ENCODE data around the gene BAHCC1. TPM values are rescaled to one million over a fixed set of nuclear protein-coding genes. Genes with fewer than 3 reads are reported as not detected.
A peak's percentile ranks its signal among the peaks of the same experiment; 100 is the strongest.

BAHCC1 gene
- total and polyA plus RNA-seq, 9 of the 15 experiments (the other 6 are each of a cell fraction or from before 2014, with no cell fraction given), result 0.14 to 26.9 (median 5.0) TPM

DNA sequence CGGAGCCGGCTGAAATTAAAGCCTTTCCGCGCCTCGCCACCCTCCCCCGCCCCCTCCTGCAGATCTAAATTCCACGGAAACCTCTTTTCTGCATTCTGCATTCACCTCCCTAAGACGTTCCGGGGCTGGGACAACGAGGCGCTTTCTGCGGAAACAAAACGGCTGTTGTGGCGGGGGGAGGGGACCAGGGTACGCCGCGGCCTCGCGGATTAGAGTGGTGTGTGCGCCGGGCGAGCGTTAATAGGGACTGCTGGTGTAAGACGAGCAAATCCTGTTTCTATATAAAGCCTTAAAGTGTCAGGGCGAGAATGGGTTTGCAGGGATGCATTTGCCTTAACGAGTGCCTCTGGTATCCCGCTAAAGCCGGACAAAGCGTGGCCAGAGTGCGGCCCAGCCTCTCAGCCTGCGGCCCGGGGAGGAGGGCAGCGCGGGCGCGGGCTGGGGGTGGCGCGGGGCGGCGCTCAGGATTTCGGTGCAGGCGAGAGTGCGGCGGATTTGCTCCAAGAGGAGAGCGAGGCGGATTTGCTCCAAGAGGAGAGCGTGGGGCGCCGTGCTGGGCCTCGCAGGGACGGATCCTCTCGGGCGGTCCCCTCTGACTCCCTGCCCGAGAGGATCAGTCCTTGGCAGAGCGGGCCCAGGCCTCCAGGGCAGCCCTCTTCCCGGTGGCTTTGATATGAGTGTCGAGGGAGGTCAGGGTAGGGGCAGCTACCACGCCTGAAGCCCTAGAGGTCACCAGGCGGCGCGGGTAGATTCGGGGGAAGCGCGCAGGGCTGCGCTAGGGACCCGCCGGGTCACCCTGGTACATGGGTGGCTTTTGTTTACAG is 5.1 kb downstream of the BAHCC1 start (continued):
- TF ChIP-seq, protein P1, sequence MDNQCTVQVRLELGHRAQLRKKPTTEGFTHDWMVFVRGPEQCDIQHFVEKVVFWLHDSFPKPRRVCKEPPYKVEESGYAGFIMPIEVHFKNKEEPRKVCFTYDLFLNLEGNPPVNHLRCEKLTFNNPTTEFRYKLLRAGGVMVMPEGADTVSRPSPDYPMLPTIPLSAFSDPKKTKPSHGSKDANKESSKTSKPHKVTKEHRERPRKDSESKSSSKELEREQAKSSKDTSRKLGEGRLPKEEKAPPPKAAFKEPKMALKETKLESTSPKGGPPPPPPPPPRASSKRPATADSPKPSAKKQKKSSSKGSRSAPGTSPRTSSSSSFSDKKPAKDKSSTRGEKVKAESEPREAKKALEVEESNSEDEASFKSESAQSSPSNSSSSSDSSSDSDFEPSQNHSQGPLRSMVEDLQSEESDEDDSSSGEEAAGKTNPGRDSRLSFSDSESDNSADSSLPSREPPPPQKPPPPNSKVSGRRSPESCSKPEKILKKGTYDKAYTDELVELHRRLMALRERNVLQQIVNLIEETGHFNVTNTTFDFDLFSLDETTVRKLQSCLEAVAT (IDR thresholded peaks at IDR 0.05), result peak in 1 of 2 experiments; percentile 20; a peak in 1 of 4 replicates
- TF ChIP-seq SMAD1 (IDR thresholded peaks at IDR 0.05; ENCODE audit: low read depth, low read length, partially characterized antibody) (no peak), ZNF143 (CRISPR knock-in tag; IDR thresholded peaks at IDR 0.05) (no peak)

DNA sequence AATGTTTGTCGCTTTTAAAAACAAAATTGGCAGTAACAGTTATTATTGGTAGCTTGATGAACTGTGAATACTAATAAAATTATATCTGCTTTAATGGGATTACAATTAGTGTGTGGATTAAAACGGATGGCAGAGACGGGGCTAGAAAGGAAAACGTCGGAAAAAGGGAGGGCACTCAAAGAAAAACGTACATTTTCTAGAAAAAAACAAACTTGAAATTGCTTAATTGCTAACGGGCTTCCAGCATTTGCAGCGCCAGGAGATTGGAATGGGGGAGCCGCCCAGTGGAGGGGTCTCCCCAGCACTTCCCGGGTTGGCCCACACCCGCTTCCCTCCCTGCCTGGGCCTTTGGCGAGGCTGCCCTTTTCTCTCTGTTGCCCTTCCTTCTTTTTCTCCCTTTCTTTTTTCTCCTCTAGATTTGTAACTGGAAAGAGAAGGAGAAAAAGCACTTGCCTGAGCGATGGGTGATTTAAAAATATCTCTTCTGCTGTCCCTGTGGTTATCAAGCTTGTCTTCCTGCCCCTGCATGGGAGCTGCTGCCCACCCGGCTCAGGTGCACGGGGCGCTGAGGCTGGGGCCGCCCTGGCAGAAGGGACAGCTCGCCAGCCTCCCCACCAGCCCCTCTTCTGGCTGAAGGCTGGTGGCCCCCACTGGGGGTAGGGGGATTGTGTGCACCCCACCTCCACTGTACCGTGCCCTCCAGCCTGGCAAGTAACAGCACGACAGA is 5.9 kb downstream of the BAHCC1 start:
- H3K9me3 ChIP-seq (replicated peaks; ENCODE audit: control insufficient read depth, insufficient read depth, low read depth, low read length), result no peaks in the 10 kb centered on the region
- H3K27ac ChIP-seq (ENCODE audit: extremely low read depth, low read depth, low read length), result peak overlapping the region; percentile 94
- no peak for FAIRE-seq
- H3K79me2 ChIP-seq (ENCODE audit: control insufficient read depth, insufficient read depth, low read length), result peaks cover 53% of the 10 kb centered on the region
- peak overlapping the region; percentile 76; the same call in 1 of the 2 replicates for H2AFZ ChIP-seq (ENCODE audit: low read depth, low read length)
- H3K4me3 ChIP-seq, result peak overlapping the region; percentile 84
- in situ Hi-C loops (cut with MboI), result no loop called here
- no peaks in the 10 kb centered on the region for H3K9me1 ChIP-seq (ENCODE audit: control insufficient read depth, insufficient read depth, low read length)
- H3K4me1 ChIP-seq (replicated peaks in 1 of 2; ENCODE audit: control insufficient read depth in 2 of 2, insufficient read depth in 2 of 2, low read length in 2 of 2), result peaks cover 22 to 78% of the 10 kb centered on the region in 2 experiments
- H4K20me1 ChIP-seq (replicated peaks; ENCODE audit: control insufficient read depth, insufficient read depth, low read length), result 0 out of 2 replicates have a peak, but pooled peaks cover 3% of the 10 kb centered on the region
- H3K9ac ChIP-seq (ENCODE audit: insufficient read depth in 1 of 2, low read depth in 2 of 2, low read length in 2 of 2), result peak overlapping the region; percentile 70 to 96
- no peak for ATAC-seq
- TSS peak; percentile 45 for BruUV-seq (replicated peaks)
- no peak for DNase-seq (ENCODE audit: extremely low read depth in 1 of 4, low spot score in 3 of 4)
- peak overlapping the region; percentile 88 for H3K4me2 ChIP-seq (ENCODE audit: insufficient read depth, low read length)
- ChIA-PET CTCF (ENCODE audit: low intra/inter-chr PET ratio) (no interaction called here), POLR2A (interaction anchor here (0.6 to 2.0 kb wide), 8 partner anchors 28 to 235 kb away, joined by 3 to 8 read pairs (median 5); no protein-coding TSS in a partner anchor)
- intact Hi-C loops (cut with micrococcal nuclease), result no loop called here
- TF ChIP-seq NFE2 (IDR thresholded peaks at IDR 0.05; ENCODE audit: low read depth) (no peak), E2F3 (CRISPR knock-in tag; IDR thresholded peaks at IDR 0.05) (no peak), CREB1 (IDR thresholded peaks at IDR 0.05) (no peak), CREB1 (CRISPR knock-in tag; IDR thresholded peaks at IDR 0.05) (0 out of 2 replicates have a peak, but pooled peaks have one; percentile 6), ZEB2 (IDR thresholded peaks at IDR 0.05) (no peak), CAMTA2 (CRISPR knock-in tag; conservative IDR thresholded peaks at IDR 0.05) (no peak), KAT7 (CRISPR knock-in tag; IDR thresholded peaks at IDR 0.05; ENCODE audit: borderline replicate concordance) (0 out of 2 replicates have a peak, but pooled peaks have one; percentile 3)
- TF ChIP-seq, protein P2, sequence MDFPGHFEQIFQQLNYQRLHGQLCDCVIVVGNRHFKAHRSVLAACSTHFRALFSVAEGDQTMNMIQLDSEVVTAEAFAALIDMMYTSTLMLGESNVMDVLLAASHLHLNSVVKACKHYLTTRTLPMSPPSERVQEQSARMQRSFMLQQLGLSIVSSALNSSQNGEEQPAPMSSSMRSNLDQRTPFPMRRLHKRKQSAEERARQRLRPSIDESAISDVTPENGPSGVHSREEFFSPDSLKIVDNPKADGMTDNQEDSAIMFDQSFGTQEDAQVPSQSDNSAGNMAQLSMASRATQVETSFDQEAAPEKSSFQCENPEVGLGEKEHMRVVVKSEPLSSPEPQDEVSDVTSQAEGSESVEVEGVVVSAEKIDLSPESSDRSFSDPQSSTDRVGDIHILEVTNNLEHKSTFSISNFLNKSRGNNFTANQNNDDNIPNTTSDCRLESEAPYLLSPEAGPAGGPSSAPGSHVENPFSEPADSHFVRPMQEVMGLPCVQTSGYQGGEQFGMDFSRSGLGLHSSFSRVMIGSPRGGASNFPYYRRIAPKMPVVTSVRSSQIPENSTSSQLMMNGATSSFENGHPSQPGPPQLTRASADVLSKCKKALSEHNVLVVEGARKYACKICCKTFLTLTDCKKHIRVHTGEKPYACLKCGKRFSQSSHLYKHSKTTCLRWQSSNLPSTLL (IDR thresholded peaks at IDR 0.05), result no peak
- no peaks in the 10 kb centered on the region for H3K27me3 ChIP-seq (ENCODE audit: control insufficient read depth in 2 of 2, insufficient read depth in 2 of 2, low read length in 2 of 2)
- peaks cover 29% of the 10 kb centered on the region; the same call in 2 of the 3 replicates for H3K36me3 ChIP-seq (ENCODE audit: control insufficient read depth, insufficient read depth, low read length)
- 28% methylated on average over 14 of the region's 20 CpGs for whole genome bisulfite sequencing (ENCODE audit: insufficient coverage, low coverage, missing lambda C conversion rate)
